Measurements from ENCODE around the gene WDPCP.
A peak's percentile ranks its signal among the peaks of the same experiment; 100 is the strongest.

Gene WDPCP

GRCh38 chr2:63604666-63605065, 16.4 kb upstream of the WDPCP start:
- ATAC-seq = no peak
- Mint-ChIP-seq H3K9me3 (no peaks in the 10 kb centered on the region), H3K4me3 (no peak overlapping the region), H3K27ac (no peak overlapping the region), H3K4me1 (no peaks in the 10 kb centered on the region), H3K36me3 (peaks cover 61% of the 10 kb centered on the region), H3K27me3 (no peaks in the 10 kb centered on the region)

DNA sequence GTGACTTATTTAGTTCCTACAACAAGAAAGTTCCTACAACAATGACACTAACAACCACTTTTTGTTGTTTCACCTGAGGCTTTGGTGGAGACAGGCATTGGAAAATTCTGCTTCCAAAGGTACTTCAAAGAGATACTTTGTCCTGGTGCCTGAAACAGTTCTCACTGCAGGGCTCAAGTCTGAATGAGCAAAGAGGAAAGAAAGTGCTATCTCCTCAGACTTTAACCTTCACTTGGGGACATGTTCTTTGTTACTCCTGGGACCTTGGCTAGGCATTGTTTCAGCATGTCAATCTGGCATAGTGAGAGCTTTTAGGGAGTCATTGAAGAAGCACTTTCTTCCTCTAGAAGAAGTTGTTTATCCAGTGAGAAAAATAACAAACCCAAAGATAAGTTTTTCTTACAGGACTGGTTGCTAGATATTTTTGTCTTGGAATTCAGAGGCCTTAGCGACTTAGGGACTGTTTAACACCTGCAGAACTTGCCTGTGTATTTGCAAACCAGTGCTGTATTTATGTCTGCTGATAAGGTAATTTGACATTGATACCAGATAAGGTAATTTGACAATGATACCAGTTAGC, 12.7 kb upstream of the WDPCP start:
- ATAC-seq = no peak
- Mint-ChIP-seq H3K27me3 (no peaks in the 10 kb centered on the region), H3K9me3 (no peaks in the 10 kb centered on the region), H3K4me1 (peaks cover 5% of the 10 kb centered on the region), H3K27ac (no peak overlapping the region), H3K36me3 (peaks cover 44% of the 10 kb centered on the region), H3K4me3 (no peak overlapping the region)

DNA sequence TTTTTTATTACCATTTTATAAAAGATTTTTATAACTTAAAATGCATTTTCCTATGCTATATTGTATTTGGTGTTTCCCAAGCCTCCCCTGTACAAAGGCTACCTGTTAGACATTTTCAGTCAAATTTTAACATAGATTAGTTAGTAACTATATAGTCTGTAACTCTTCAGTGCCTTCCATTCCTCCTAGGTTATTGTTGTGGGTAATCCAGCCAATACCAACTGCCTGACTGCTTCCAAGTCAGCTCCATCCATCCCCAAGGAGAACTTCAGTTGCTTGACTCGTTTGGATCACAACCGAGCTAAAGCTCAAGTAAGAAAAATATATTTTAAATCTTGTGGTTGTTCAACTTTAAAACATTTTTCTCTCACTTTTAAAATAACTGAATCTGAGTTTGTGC, 10.7 kb upstream of the WDPCP start:
- no peak for ATAC-seq
- no peaks in the 10 kb centered on the region for H3K27me3 Mint-ChIP-seq
- H3K27ac Mint-ChIP-seq = no peak overlapping the region
- no peak overlapping the region for H3K4me3 Mint-ChIP-seq
- H3K36me3 Mint-ChIP-seq = peaks cover 29% of the 10 kb centered on the region
- peaks cover 6% of the 10 kb centered on the region for H3K4me1 Mint-ChIP-seq
- no peaks in the 10 kb centered on the region for H3K9me3 Mint-ChIP-seq

GRCh38 chr2:63596401-63596883, 8.2 kb upstream of the WDPCP start:
- no peak overlapping the region for H3K27ac Mint-ChIP-seq
- no peaks in the 10 kb centered on the region for H3K9me3 Mint-ChIP-seq
- no peaks in the 10 kb centered on the region for H3K27me3 Mint-ChIP-seq
- H3K4me3 Mint-ChIP-seq = no peak overlapping the region
- H3K36me3 Mint-ChIP-seq = peaks cover 21% of the 10 kb centered on the region
- peaks cover 15% of the 10 kb centered on the region for H3K4me1 Mint-ChIP-seq
- no peak for ATAC-seq

DNA sequence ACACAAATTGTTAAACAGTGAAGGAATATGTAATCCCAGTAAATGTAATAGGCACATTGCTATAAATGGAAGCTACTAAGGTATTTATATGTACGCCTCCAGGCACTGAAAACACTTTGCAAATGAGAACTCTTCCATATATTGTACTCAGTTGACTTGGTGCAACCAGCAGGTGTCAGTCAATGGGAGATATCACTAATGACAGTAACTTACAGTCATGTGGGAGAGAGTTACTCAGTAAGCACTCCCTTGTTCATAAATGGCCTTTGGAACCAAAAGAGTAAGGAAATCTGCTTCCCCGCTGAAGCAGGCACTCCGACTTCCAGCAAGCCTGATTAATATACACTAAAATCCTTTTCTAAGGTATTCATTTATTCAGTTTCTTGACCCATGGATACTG, 6.4 kb upstream of the WDPCP start:
- H3K4me3 Mint-ChIP-seq = no peak overlapping the region
- no peaks in the 10 kb centered on the region for H3K9me3 Mint-ChIP-seq
- no peaks in the 10 kb centered on the region for H3K27me3 Mint-ChIP-seq
- peaks cover 28% of the 10 kb centered on the region for H3K4me1 Mint-ChIP-seq
- peaks cover 12% of the 10 kb centered on the region for H3K36me3 Mint-ChIP-seq
- no peak overlapping the region for H3K27ac Mint-ChIP-seq
- ATAC-seq = no peak

DNA sequence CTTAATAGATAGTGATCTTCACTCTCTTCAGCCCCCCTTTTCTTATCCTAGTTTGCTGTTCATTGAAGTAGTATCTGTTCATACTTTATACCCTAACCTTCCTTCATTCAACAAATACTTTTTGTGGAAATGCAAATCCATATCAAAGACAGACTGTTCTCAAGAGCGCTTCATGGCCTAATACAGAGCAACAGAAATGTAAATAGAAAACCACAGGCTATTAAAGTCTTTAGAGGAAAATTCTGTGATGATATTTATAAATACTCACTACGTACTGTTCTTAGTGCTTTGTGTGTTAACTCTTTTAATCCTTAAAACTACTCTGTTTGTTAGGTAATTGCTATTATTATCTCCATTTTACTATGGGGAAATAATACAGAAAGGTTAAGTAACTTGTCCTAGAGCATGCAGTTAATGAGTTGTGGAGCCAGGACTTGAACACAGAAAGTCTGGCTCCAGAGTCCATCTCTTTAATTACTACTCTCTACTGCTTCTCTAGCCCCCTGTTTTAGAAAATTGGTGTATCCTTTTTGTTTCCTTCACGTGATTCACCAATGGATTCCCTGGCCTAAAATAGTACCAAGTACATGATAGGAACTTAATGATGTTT, 3.4 kb upstream of the WDPCP start:
- Mint-ChIP-seq H3K4me1 (peaks cover 43% of the 10 kb centered on the region), H3K4me3 (no peak overlapping the region), H3K27ac (no peak overlapping the region), H3K36me3 (peaks cover 12% of the 10 kb centered on the region), H3K9me3 (no peaks in the 10 kb centered on the region), H3K27me3 (no peaks in the 10 kb centered on the region)
- no peak for ATAC-seq

GRCh38 chr2:63590626-63591408, 2.5 kb upstream of the WDPCP start:
- Mint-ChIP-seq H3K27me3 (no peaks in the 10 kb centered on the region), H3K9me3 (no peaks in the 10 kb centered on the region), H3K27ac (peak overlapping the region; percentile 88), H3K36me3 (peaks cover 12% of the 10 kb centered on the region), H3K4me1 (peaks cover 43% of the 10 kb centered on the region), H3K4me3 (no peak overlapping the region)
- ATAC-seq = no peak

- Mint-ChIP-seq H3K9me3 (no peaks in the 10 kb centered on the region), H3K27ac (peak overlapping the region; percentile 88), H3K36me3 (peaks cover 12% of the 10 kb centered on the region), H3K4me3 (peak overlapping the region; percentile 95), H3K4me1 (peaks cover 43% of the 10 kb centered on the region), H3K27me3 (no peaks in the 10 kb centered on the region)
- no peak for ATAC-seq
Observed at GRCh38 chr2:63589148-63589958, 1.1 kb upstream of the WDPCP start.

DNA sequence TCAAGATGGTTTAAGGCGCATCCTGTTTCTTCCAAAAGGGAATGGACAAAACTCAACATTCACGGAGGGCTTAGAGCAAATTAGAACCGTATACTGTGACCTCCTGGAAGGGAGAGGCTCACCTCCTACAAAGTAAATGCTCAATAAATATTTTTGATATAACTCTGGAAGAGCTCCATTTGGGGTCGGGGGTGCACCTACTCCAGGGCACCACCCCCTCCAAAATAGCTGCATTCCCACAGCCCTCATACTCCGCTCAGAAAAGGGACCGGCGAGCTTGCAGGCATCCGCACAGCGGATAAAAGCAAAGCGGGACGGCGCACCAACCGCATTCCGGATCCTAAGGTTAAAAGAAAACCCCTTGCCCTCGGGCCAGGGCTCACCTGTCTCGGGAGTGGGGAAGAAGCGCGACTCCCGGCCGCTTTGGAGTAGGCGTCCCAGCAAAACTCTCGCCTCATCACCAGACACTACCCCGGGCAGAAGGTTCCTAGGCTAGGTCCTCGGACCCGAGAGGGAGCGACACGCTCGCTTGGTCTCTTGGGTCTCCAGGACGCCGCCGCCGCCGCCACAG, 378 bp downstream of the WDPCP start:
- peaks cover 41% of the 10 kb centered on the region for H3K4me1 Mint-ChIP-seq
- no peaks in the 10 kb centered on the region for H3K27me3 Mint-ChIP-seq
- peak overlapping the region; percentile 95 for H3K4me3 Mint-ChIP-seq
- H3K9me3 Mint-ChIP-seq = no peaks in the 10 kb centered on the region
- ATAC-seq = no peak
- no peaks in the 10 kb centered on the region for H3K36me3 Mint-ChIP-seq
- H3K27ac Mint-ChIP-seq = peak overlapping the region; percentile 88

DNA sequence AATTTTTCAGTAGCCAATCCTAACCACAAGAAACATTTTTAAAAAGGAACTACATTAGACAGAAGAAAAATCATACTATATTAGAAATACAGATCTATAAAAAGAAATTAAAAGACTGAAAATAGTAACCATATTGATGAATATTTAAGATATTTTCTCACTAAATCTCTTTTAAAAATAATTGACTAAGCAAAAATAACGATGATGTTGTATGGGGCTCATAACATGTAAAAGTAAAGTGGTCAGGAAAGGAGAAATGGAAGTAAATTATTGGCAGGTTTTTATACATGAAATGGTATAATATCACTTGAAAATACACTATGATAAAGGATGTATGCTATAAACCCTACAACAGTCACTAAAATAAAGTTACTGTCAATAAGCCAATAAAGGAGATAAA, 5.4 kb downstream of the WDPCP start:
- no peak for ATAC-seq
- Mint-ChIP-seq H3K9me3 (no peaks in the 10 kb centered on the region), H3K36me3 (no peaks in the 10 kb centered on the region), H3K4me3 (no peak overlapping the region), H3K27me3 (no peaks in the 10 kb centered on the region), H3K27ac (no peak overlapping the region), H3K4me1 (peaks cover 41% of the 10 kb centered on the region)

DNA sequence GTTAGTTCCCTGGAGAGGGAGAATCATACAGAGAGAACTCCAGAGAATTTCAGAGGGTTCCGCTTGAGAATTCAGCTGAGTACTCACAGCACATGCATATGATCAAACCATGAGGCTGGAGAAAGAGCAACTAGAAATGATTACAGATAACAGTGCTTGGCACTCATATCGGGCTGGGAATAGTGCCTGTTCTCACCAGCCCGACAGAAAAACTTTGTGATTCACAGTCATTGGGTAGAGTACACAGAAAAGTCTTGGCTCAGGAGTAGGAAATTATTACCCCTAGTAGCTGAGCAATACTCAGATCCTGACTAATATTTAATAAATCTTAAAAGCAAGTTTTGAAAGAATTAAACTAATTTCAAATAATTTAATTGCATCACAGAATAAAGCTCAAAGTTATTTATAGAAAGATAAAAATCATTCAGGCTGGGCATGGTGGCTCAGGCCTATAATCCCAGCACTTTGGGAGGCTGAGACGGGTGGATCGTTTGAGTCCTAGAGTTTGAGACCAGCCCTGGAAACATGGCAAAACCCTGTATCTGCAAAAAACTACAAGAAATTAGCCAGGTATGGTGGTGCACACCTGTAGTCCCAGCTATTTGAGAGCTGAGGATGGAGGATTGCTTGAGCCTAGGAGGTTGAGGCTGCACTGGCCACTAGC, 6.8 kb downstream of the WDPCP start:
- Mint-ChIP-seq H3K9me3 (no peaks in the 10 kb centered on the region), H3K27me3 (no peaks in the 10 kb centered on the region), H3K4me1 (peaks cover 27% of the 10 kb centered on the region), H3K27ac (peak overlapping the region; percentile 26), H3K36me3 (no peaks in the 10 kb centered on the region), H3K4me3 (no peak overlapping the region)
- no peak for ATAC-seq

GRCh38 chr2:63580651-63581297, 7.5 kb downstream of the WDPCP start:
- no peaks in the 10 kb centered on the region for H3K9me3 Mint-ChIP-seq
- H3K4me1 Mint-ChIP-seq = peaks cover 24% of the 10 kb centered on the region
- no peaks in the 10 kb centered on the region for H3K36me3 Mint-ChIP-seq
- ATAC-seq = no peak
- H3K4me3 Mint-ChIP-seq = no peak overlapping the region
- H3K27ac Mint-ChIP-seq = peak overlapping the region; percentile 26
- no peaks in the 10 kb centered on the region for H3K27me3 Mint-ChIP-seq

GRCh38 chr2:63578767-63579166, 9.5 kb downstream of the WDPCP start:
- ATAC-seq = no peak
- Mint-ChIP-seq H3K27ac (no peak overlapping the region), H3K27me3 (no peaks in the 10 kb centered on the region), H3K4me1 (peaks cover 24% of the 10 kb centered on the region), H3K4me3 (no peak overlapping the region), H3K36me3 (peaks cover 6% of the 10 kb centered on the region), H3K9me3 (peaks cover 4% of the 10 kb centered on the region)

- no peak for ATAC-seq
- Mint-ChIP-seq H3K4me3 (no peak overlapping the region), H3K27me3 (no peaks in the 10 kb centered on the region), H3K27ac (no peak overlapping the region), H3K4me1 (peaks cover 11% of the 10 kb centered on the region), H3K36me3 (peaks cover 11% of the 10 kb centered on the region), H3K9me3 (peaks cover 4% of the 10 kb centered on the region)
Observed at GRCh38 chr2:63576546-63576945, 11.7 kb downstream of the WDPCP start.
